ENCODE measurements around the gene INPP5D.

INPP5D gene

DNA sequence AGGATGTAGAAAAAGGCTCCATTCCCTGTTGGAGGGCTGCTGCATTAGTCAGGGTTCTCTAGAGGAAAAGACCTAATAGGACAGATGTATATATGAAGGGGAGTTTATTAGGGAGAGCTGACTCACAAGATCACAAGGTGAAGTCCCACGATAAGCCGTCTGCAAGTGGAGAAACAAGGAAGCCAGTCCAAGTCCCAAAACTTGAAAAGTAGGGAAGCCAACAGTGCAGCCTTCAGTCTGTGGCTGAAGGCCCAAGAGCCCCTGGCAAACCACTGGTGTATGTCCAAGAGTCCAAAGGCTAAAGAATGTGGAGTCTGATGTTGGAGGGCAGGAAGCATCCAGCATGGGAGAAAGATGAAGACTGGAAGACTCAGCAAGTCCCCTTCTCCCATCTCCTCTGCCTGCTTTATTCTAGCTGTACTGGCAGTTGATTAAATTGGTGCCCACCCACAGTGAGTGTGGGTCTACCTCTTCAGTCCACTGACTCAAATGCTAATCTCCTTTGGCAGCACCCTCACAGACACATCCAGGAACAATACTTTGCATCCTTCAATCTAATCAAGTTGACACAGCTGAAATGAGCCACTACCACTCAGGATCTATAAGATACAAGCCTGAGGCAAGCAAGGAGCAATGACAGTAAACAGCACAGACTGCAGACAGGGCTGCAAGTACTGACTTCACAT lies 161.4 kb downstream of the INPP5D start:
- in situ Hi-C loops (cut with HindIII; ENCODE audit: low sequenced_read_pairs) = no loop called here

- in situ Hi-C loops (cut with HindIII; ENCODE audit: low sequenced_read_pairs) = no loop called here
Measured at GRCh38 chr2:233223059-233223894, 163.1 kb downstream of the INPP5D start.

DNA sequence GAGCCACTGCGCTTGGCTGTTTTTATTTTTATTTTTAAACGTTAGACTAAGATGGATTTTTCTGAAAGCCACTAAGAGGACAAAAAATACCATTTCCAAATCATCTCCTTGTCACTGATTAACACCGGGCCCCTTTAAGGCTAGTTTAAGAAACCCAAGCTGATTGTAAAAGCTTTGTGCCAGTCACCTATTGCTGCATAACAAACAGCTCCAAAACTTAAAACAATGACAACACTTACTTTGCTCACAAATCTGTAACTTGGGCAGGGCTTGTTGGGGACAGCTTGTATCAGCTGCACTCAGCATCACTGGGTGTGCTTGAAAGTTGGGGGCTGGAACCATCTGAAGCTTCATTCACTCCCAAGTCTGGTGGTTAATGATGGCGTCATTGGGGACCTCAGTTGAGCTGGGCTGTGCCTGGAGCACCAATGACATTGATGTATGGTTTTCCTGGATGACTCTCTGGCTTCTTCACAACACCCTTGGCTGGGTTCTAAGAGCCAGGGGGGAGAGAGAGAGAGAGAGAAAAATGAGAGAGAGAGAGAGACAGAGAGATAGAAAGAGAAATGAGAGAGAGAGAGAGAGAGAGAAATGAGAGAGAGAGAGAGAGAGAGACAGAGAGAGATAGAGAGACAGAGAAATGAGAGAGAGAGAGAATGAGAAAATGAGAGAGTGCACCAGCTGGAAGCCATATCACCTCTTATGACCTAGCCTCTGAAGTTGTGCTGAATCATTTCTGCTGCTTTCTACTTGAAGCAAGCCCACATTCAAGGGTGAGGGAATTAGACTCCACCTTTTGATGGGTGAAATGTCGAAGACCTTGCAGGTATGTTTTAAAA lies 165.3 kb downstream of the INPP5D start:
- in situ Hi-C loops (cut with HindIII; ENCODE audit: low sequenced_read_pairs) = loop anchor here (5.0 to 25.0 kb wide), 3 partner anchors 83 to 363 kb away; partner anchors contain the start of gene SNORC

DNA sequence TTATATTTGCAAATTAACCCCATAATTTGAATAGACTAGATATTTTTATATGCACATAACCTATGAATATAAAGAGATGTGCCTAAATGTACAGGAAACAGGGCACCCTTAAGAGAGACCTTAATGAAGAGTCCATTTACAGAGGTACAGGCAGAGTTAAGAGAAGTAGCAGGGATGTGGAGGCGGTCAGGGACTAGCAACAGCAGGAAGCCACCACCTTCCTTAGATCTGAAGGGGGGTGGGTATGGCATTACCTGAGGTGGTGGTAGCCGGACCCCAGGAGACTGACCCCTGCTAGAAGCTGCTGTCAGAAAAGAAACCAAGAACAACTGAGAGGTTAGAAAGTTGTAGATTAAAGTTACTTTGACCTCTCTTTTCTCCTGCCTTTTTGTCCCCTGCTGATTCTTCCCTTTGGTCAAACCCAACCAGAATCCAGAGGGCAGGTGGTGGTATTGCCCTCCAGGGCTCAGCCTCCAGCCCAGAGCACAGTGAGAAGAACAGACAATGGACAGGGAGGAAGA lies 166.4 kb downstream of the INPP5D start:
- in situ Hi-C loops (cut with HindIII; ENCODE audit: low sequenced_read_pairs) = loop anchor here (5.0 to 25.0 kb wide), 3 partner anchors 84 to 364 kb away; partner anchors contain the start of gene SNORC

GRCh38 chr2:233227346-233227978 lies 167.3 kb downstream of the INPP5D start:
- in situ Hi-C loops (cut with HindIII; ENCODE audit: low sequenced_read_pairs) = loop anchor here (5.0 to 25.0 kb wide), 3 partner anchors 85 to 365 kb away; partner anchors contain the start of gene SNORC

DNA sequence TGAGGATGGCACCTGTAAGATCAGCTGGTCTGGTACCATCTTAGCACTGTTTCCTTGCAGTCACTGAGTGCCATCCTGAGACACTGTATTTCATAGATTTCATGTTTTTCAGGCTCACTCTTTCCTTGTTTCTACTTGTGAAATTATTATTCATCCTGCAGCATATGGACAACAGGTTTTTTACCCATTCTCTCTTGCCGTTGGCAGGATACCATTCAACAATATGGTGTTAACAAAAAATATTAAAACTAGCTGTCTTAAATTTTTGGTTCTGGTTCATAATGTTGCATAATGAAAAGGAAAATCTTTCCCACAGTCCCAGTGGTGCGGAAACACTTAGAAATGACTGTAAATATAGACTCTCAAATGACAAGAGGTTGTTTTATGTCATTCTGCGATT lies 168.2 kb downstream of the INPP5D start:
- in situ Hi-C loops (cut with HindIII; ENCODE audit: low sequenced_read_pairs) = loop anchor here (5.0 to 25.0 kb wide), 3 partner anchors 86 to 366 kb away; partner anchors contain the start of gene SNORC

DNA sequence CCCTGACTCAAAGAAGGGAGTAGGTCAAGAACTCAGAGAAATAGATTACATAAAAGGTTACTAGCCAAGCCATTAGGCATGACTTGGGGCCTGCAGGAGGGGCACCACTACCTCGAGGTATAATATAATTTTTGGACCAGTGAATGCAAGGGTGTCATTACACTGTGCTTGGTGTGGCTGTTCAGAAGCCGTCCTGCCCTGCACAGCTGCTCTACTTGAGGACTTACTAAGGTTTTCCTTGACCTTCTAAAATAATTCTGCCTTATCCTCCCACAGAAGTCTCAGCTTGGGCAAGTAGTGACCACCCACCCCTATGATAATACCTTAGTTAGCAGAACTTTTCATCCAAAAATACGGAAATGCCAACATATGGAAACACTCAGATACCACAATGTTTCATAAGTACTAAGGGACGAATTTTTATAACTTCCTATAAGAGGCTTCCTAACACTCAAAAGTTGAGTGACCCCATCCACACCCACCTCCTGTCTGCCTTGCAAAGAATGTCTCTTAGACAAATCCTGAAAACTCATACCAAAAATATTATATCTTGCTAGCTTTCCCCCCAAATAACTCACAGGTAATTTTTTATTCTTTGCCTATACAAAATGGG lies 173.6 kb downstream of the INPP5D start:
- in situ Hi-C loops (cut with HindIII; ENCODE audit: low sequenced_read_pairs) = loop anchor here (5.0 to 25.0 kb wide), 3 partner anchors 46 to 371 kb away; partner anchors contain the start of gene SNORC

- in situ Hi-C loops (cut with HindIII; ENCODE audit: low sequenced_read_pairs) = loop anchor here (5.0 to 25.0 kb wide), 3 partner anchors 47 to 372 kb away; partner anchors contain the start of gene SNORC
Measured at GRCh38 chr2:233234264-233234663, 174.1 kb downstream of the INPP5D start.

DNA sequence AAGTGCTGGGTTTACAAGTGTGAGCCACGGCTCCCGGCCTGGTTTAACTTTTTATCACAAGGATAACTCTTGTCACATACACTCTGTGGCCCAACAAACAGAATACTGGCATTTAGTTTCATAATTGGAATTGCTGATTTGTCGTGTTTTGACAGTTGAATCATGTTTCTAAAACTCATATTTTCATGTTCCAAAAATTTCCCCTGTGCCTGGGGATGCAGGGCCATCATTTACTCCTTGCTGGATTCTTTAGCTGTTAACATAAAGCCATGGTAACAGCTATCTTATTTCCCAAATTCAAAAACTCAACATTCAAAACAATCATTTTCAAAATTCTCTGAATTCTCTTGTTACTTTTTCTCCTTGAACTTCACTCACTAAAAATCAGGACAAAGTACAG lies 174.9 kb downstream of the INPP5D start:
- in situ Hi-C loops (cut with HindIII; ENCODE audit: low sequenced_read_pairs) = loop anchor here (5.0 to 25.0 kb wide), 3 partner anchors 48 to 373 kb away; partner anchors contain the start of gene SNORC

GRCh38 chr2:233235977-233236376 lies 175.8 kb downstream of the INPP5D start:
- in situ Hi-C loops (cut with HindIII; ENCODE audit: low sequenced_read_pairs) = loop anchor here (25.0 kb wide), 2 partner anchors 149 to 374 kb away; partner anchors contain the start of gene SNORC

DNA sequence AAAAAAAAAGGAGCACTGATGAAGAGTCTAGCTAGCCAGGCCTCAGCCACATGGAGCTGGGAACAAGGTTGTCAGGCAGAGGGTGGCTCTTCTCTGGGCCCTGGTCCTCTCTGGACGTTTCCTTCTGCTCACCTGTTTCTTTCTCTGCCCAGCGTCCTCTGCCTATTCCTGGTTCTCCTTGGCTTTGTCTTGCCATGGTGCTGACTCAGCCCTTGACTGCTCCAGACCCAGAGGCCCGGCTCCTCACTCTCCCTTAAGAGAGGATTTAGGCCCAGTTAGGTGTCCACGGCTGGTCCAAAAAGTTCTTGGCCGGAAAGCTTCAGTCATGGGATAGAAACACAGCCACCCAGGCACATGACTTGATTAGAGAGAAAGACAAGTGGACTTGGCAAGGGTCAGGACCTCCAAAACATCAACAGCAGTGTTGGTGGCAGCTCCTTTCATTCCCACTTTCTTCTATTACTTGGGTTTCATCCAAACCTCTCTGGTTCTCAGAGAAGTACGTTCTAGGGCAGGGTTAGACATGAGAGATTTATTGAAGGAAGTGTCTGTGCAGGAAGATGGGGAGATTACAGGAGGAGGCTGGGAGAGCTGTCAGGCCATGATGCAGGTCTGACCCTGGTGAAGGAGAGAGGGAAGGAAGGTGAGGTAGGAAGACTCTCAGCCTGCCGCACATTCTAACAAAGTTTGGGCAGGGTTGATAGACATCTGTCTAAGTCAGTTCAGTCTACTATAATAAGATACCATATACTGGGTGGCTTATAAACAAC lies 176.9 kb downstream of the INPP5D start:
- in situ Hi-C loops (cut with HindIII; ENCODE audit: low sequenced_read_pairs) = loop anchor here (25.0 kb wide), 2 partner anchors 150 to 375 kb away; partner anchors contain the start of gene SNORC

DNA sequence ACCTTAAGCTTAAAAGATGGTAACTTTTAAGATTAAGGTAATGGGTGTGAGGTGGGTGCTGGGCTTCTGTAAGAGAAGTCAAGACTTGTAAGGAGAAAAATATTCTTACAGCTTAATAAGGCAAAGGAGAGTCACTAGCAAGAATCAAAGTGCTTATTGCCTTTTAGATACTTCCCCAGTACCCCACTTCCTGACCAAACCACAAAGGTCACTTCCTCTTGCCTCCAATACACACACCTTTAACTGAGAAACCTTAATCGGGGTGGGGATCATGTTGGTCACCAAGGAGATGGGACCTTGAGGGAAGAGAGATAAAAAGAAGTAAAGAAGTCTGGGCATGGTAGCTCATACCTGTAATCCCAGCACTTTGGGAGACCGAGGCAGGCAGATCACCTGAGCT lies 180.8 kb downstream of the INPP5D start:
- in situ Hi-C loops (cut with HindIII; ENCODE audit: low sequenced_read_pairs) = loop anchor here (25.0 kb wide), 2 partner anchors 154 to 379 kb away; partner anchors contain the start of gene SNORC

DNA sequence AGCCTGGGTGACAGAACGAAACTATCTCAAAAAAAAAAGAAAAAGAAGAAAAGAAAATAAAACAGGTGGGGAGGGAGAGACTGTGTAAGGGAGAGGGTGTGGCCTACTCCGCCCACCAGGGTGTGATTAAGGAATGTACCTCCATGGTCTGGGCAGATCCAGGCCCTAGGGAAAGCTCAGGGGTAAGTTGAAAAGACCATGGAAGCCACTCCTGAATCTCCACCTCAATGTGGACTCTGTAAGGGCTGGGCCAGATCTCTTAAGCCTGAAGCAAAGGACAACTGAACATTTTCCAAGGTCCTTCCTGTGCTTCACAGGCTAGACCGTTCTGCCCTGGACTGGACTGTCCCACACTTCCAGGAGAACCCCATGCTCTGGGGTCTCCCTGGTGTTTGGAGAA lies 181.7 kb downstream of the INPP5D start:
- in situ Hi-C loops (cut with HindIII; ENCODE audit: low sequenced_read_pairs) = loop anchor here (25.0 kb wide), 2 partner anchors 155 to 380 kb away; partner anchors contain the start of gene SNORC

GRCh38 chr2:233242231-233242927 lies 182.2 kb downstream of the INPP5D start:
- in situ Hi-C loops (cut with HindIII; ENCODE audit: low sequenced_read_pairs) = loop anchor here (25.0 kb wide), 2 partner anchors 155 to 380 kb away; partner anchors contain the start of gene SNORC

- in situ Hi-C loops (cut with HindIII; ENCODE audit: low sequenced_read_pairs) = loop anchor here (25.0 kb wide), 2 partner anchors 156 to 381 kb away; partner anchors contain the start of gene SNORC
Measured at GRCh38 chr2:233243348-233243747, 183.2 kb downstream of the INPP5D start.

- in situ Hi-C loops (cut with HindIII; ENCODE audit: low sequenced_read_pairs) = loop anchor here (25.0 kb wide), 2 partner anchors 158 to 383 kb away; partner anchors contain the start of gene SNORC
Measured at GRCh38 chr2:233244818-233245217, 184.7 kb downstream of the INPP5D start.

DNA sequence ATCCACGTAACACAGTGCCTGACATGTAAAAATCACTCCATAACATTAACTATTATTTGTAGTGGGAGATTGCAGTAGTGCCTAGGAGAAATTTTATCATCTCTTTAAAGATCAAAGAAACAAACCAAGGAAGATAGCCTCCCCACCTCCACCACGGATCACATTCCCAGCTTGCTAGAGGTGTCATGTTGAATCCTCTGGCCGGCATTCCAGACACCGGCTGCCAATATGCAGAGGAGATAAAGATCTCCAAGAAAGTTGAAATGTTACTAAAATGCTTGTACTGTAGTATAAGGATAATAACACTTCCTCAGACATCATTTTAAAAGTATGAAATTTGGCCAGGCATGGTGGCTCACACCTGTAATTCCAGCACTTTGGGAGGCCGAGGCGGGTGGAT lies 185.3 kb downstream of the INPP5D start:
- in situ Hi-C loops (cut with HindIII; ENCODE audit: low sequenced_read_pairs) = loop anchor here (25.0 kb wide), 2 partner anchors 158 to 383 kb away; partner anchors contain the start of gene SNORC
